GM12874 (cell line): ENCODE measurements around the gene NPAS2.

Experiments used
- CTCF ChIP-seq: IDR thresholded peaks from 2 replicates; pipeline ENCODE4 v1.5.1; 2011; ENCODE audit warnings: low read depth, mild to moderate bottlenecking, control low read depth, low read length, moderate library complexity; ENCODE audit not compliant: insufficient read depth

The NPAS2 gene

DNA sequence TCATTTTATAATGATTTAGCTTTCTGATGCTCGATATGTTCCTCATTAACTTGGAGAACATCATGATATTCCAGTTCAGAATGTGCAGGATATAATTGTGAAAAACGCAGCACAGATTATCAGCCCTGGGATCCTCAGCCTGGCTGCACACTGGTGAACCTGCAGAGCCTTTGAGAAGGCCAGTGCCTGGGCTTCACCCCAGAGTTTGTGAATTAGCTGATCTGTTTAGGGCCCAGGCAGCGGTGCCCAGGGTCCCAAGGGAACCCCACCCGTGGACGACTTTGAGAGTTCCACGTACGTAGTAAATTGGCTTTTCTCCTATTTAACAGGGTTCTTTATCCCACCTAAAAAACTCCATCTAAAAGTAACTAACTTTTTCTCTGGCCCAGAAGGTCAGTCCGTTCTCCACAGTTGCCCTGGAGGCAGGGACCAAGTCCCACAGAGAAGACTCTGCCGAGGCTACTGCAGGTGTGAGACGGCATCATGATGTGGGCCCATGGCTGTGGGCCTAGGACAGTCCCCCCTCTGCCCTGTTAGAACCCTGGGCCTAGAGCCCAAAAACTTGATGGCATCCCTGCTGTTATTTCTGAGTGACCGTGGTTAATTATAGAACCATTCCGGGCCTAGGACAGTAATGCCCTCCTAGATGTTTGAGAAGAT, 142.6 kb downstream of the NPAS2 start:
- TF ChIP-seq CTCF = no peak

- TF ChIP-seq CTCF = no peak
These were observed 143.1 kb downstream of the NPAS2 start for GRCh38 chr2:100963026-100963375.

- no peak for TF ChIP-seq CTCF
These were observed 144.3 kb downstream of the NPAS2 start for GRCh38 chr2:100964222-100964621.

GRCh38 chr2:100964681-100965169, 144.8 kb downstream of the NPAS2 start:
- no peak for TF ChIP-seq CTCF

GRCh38 chr2:100965596-100965995, 145.7 kb downstream of the NPAS2 start:
- no peak for TF ChIP-seq CTCF

GRCh38 chr2:100967716-100968115, 147.8 kb downstream of the NPAS2 start:
- TF ChIP-seq CTCF = no peak

GRCh38 chr2:100968146-100969145, 148.5 kb downstream of the NPAS2 start:
- no peak for TF ChIP-seq CTCF
